COLO668 (cell line): ENCODE measurements around the gene CASP3.
"Not testable (repeated sequence)": the region's sequence is repeated elsewhere in the genome, so short reads cannot be mapped to it uniquely, and the experiment has no call there.

Experiments
- DNase-seq: peaks from one replicate; lab custom pipeline; 2025; ENCODE audit not compliant: unreplicated experiment; lab: John Stamatoyannopoulos, UW

Gene CASP3

DNA sequence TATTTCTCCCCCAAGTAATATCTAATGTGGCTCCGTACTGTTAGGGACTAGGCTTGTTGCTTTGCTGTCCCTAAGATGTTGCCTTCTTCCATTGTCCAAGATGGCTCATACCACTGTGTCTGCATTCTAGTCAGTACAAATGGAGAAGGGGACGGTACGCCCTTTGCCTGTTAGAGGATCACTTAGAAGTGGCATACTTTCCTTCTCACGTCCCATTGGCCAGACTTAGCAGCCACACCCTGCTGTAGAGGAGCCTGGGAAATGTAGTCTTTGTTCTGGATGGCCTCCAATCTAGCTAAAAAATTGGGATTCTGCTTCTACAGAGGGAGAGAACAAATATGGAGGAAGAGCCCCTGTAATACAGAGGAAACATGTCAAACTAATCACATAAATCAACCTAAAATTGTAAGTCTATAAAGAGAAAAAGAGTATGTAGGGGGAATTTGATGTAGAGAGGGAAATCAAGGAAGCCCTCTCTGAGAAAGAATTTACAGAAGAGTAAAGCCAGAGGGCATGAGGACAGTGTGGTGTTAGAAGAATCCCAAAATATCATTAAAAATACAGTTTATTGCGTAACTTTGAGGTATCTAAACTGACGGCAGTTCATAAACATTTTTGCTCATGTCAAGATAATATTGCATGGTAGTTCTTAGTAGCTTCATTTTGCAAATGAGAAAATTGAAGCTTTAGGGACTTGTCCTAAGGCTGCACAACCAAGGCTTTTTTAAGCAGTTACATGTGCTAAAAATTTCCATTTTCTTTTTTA lies 15.4 kb upstream of the CASP3 start:
- DNase-seq: no peak

- DNase-seq: no peak
These were observed 13.0 kb upstream of the CASP3 start for GRCh38 chr4:184662236-184662635.

- DNase-seq: no peak
These were observed 11.7 kb upstream of the CASP3 start for GRCh38 chr4:184660978-184661377.

GRCh38 chr4:184657820-184658219 lies 8.6 kb upstream of the CASP3 start:
- DNase-seq: not testable (repeated sequence)

DNA sequence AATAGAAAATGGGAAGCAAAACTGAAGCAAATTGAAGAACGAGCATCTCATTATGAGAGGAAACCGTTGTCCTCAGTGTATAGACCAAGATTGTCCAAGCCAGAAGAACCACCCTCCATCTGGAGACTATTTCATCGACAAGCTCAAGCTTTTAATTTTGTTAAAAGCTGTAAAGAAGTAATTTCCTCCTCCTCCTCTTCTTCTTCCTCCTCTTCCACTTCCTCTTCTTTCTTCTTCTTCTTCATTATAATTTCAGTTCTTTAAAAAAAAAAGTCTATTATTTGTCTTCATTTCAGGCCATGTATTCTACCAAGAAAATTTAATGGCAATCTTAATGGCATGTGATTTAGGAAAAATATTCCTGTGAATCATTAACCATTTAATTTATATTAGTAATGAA lies 7.9 kb upstream of the CASP3 start:
- no peak for DNase-seq

DNA sequence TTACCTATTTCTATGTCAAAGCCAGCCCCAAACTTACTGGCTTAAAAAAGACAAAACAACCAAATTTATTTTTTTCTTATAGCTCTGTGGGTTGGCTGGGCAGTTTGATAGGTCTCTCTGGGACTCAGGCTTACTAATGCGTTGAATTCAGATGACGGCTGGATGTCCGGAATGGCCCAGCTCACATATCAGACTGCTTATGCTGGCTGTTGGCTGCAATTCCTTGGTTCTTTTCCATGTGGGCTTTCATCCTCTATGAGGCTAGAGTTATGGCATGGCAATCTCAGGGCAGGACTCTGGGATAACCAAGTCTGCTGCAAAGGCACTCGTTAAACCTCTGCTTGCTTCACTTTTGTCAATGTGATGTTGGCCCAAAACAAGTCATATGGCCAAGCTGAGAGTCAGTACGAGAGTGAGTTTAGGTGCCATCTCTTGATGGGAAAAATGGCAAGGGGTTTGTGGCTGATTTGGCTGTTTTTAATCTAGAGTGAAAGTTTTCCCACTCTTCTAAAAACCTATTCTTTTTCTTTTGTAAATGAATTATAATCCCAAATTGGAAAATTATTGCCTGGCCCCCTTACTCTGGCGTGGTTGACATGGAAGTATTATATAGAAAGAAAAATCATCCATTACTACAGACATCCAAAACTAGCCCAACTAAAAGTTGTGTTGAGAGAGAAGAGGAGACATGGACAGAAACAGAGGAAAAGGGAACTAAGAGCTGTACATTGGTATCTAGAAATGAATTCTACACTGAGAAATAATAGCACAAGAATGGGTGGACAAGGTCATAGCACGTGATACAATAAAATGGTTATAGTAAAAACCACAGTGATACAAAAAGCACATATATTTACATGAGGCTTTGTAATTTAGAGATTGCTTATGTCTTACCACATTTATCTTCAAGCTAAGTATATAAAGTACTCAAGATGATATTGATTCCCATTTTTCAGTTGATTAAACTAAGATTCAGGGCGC lies 6.9 kb upstream of the CASP3 start:
- DNase-seq: no peak

GRCh38 chr4:184653650-184654049 lies 4.4 kb upstream of the CASP3 start:
- DNase-seq: no peak

- not testable (repeated sequence) for DNase-seq
These were observed 3.4 kb upstream of the CASP3 start for GRCh38 chr4:184652681-184653080.

DNA sequence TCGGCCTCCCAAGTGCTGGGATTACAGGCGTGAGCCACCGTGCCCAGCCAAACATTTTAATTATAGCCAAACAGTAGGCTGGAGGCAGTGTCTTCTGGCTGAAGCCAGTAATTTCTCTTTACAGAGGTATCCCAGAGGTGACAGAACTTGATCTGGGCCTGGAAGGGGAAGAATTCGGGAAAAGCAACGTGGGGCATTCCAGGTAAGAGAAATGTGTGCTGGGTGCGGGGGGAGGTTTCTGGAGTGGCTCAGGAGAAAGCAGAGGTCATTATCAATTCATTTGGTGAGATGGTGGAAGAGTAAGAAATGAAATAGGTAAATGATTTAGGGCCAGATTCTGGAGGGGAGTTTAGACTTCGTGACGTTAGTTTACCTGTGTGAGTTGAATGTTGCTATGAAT lies 2.7 kb upstream of the CASP3 start:
- DNase-seq: no peak

- peak; percentile 47 for DNase-seq
These were observed 966 bp upstream of the CASP3 start for GRCh38 chr4:184649971-184650855.

GRCh38 chr4:184648313-184649025 lies 778 bp downstream of the CASP3 start:
- DNase-seq: peak; percentile 62

DNA sequence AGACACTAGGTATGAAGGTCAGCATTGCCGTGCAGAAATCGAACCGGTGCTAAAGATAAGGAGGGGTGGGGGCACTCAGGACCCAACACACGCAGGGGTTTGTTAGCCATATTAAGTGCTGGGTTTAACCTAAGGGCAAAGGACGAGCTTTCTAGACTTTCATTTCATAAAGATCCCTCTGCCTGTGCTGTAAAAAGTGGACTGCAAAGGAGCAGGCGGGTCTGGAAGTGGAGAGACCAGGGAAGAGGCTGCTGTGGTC lies 1.3 kb downstream of the CASP3 start:
- no peak for DNase-seq

DNA sequence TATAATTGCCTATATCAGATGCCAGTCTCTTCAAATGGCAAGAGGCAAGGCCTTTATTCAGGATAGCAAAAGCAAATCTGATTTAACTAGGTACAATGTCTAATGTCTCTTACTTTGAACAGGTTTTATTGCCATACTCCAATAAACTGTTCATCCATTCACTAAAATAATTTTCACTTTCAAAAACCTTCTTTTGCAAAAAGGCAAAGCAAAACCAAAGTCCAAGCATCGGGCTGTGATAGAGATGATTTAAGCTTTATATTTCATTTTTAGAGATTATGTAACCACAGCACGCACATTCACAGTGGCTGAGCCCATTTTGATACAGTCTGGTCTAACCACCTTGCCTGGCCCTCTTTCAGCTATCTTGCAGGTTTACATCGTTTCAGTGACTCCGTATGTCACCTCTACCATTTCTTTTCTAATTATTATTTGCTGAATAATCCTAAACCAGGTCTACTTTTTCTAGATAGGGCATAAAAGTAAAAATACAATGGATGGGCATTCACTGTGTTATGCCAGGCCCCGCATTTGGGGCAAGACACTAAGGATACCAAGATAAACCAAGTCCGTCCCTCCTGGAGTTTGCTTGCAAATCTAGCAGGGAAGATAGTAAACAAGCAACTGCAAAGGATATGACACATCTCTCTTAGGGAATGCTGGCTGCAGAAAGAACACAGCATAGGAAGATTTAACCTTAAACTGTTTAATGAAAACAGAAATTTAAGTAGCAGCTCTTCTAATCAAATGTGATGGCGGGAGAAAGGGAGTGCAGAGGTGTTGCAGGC lies 1.8 kb downstream of the CASP3 start:
- DNase-seq: no peak

DNA sequence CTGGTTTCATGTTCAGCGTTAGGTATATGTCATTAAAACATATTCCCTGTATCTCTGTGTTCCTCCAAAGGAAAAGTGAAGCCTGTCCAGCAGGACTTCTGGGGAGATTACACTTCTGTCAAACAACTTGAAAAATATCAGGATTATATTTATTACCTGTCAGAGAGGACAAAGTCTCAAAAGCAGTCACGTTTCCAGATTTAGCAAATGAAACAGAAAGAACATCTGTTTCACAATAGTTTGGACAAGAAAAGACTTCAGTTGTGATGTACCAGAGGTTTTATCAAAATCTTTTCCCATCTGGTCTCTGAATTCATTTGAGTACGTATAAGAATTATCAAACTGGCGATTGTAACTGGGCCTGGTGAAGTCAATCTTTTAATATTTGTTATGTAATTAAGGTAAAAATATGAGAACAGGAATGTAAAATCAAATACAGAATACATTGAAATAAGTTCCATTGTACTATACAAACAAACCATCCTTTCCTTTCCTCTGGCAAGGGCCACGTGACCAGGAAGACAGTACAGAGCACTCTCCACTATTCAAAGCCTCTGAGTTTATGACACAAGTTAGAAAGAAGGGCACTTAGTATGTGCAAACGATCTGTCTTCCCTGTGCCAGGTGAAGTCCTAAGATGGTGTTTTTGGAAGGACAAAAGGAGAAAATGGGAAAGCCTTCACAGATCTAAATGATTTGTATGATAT lies 3.2 kb downstream of the CASP3 start:
- no peak for DNase-seq

- DNase-seq: no peak
These were observed 4.5 kb downstream of the CASP3 start for GRCh38 chr4:184644553-184645307.

GRCh38 chr4:184643731-184644130 lies 5.5 kb downstream of the CASP3 start:
- no peak for DNase-seq

GRCh38 chr4:184641451-184641850 lies 7.8 kb downstream of the CASP3 start:
- no peak for DNase-seq

- DNase-seq: no peak
These were observed 8.2 kb downstream of the CASP3 start for GRCh38 chr4:184641022-184641421.

DNA sequence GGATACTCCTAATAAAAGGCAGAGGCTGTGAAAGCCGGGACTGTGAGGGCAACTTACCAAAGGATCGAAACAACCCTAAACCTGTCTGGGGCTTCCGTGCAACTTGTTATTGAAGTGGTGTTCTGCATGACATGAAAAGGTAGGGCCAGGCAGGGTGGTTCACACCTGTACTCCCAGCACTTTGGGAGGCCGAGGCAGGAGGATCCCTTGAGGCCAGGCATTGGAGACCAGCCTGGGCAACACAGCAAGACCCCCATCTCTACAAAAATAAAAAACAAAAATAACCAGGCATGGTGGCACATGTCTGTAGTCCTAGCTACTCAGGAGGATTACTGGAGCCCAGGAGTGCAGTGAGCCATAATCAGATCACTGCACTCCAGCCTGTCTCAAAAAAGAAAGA lies 12.3 kb downstream of the CASP3 start:
- DNase-seq: no peak
